Measurements from ENCODE around the gene MRPL58.
"Not testable (repeated sequence)": the region's sequence is repeated elsewhere in the genome, so short reads cannot be mapped to it uniquely, and the experiment has no call there.

Gene MRPL58

DNA sequence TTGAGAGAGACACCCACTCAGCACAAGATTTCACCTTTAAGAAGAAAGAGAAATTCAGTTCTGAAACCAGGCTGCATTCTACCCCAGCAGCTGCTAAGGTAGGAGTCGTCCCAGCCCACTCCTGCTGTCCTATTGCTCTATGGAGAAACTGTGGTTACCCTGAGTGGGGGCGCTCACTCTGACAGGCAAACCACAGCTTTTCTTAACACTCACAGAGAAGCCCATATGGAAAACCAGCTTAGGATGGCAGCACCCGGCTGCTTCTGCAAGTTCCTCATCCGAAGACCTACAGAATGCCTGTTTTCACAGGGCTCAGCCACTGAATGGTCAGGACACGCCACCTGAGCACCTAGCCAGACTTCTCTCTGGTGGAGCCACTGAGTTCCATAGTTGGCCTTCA is 26.8 kb downstream of the MRPL58 start:
- TF ChIP-seq, protein P1, sequence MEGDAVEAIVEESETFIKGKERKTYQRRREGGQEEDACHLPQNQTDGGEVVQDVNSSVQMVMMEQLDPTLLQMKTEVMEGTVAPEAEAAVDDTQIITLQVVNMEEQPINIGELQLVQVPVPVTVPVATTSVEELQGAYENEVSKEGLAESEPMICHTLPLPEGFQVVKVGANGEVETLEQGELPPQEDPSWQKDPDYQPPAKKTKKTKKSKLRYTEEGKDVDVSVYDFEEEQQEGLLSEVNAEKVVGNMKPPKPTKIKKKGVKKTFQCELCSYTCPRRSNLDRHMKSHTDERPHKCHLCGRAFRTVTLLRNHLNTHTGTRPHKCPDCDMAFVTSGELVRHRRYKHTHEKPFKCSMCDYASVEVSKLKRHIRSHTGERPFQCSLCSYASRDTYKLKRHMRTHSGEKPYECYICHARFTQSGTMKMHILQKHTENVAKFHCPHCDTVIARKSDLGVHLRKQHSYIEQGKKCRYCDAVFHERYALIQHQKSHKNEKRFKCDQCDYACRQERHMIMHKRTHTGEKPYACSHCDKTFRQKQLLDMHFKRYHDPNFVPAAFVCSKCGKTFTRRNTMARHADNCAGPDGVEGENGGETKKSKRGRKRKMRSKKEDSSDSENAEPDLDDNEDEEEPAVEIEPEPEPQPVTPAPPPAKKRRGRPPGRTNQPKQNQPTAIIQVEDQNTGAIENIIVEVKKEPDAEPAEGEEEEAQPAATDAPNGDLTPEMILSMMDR (IDR thresholded peaks at IDR 0.05; ENCODE audit: borderline replicate concordance, control extremely low read depth, extremely low read depth, insufficient read depth, missing control alignments): no peak
- DNase-seq (ENCODE audit: low spot score): no peak
- in situ Hi-C loops (cut with MboI; ENCODE audit: low sequenced_read_pairs, unreplicated experiment): no loop called here

DNA sequence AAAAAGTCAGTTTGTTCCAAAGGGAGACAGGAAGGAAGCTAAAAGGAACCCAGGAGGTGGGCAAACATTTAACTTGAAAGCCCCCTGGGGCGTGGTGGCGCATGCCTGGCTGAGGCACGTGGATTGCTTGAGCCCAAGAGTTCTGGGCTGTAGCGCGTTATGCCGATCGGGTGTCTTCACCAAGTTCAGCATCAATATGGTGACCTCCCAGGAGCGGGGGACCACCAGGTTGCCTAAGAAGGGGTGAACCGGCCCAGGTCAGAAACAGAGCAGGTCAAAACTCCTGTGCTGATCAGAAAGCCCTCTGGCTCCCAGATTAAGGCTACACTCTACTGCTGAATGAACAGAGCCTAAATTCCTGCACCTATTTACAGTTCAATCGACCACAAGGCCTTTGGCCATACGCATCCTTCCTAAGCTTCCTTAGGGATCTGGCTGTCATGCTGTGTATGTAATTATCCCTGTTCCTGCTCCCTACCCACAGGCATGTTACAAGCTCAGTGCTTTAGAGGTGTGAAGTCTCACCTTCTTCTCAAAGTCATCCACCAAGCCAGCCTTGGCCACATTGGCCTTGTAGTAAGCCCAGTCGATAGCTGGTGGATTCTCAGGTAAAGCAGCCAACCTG is 29.3 kb downstream of the MRPL58 start:
- no peak for DNase-seq (ENCODE audit: low spot score)
- TF ChIP-seq, protein P1 (IDR thresholded peaks at IDR 0.05; ENCODE audit: borderline replicate concordance, control extremely low read depth, extremely low read depth, insufficient read depth, missing control alignments): no peak
- in situ Hi-C loops (cut with MboI; ENCODE audit: low sequenced_read_pairs, unreplicated experiment): no loop called here

GRCh38 chr17:75043789-75044188 is 31.3 kb downstream of the MRPL58 start:
- DNase-seq (ENCODE audit: low spot score); in situ Hi-C loops (cut with MboI; ENCODE audit: low sequenced_read_pairs, unreplicated experiment): not testable (repeated sequence)

DNA sequence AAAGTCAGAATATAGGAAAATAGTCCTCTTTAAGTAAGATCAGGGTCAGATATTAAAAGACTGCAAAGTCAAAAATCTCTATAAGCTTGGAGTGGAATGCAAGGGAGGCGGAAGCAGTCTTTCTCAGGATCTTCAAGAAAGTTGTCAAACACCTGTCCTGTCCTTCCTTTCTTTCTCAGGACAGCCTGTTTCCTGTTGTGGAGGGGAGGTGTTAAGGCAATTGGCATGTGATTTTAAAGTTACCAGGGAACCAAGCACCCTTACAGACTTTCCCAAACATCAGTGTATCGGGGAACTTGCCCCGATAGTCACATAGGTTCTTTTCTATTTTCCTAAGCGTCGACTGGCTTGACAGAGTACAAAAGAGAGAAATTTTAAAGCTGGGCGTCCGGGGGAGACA is 32.2 kb downstream of the MRPL58 start:
- TF ChIP-seq, protein P1 (IDR thresholded peaks at IDR 0.05; ENCODE audit: borderline replicate concordance, control extremely low read depth, extremely low read depth, insufficient read depth, missing control alignments): no peak
- no peak for DNase-seq (ENCODE audit: low spot score)
- in situ Hi-C loops (cut with MboI; ENCODE audit: low sequenced_read_pairs, unreplicated experiment): no loop called here

DNA sequence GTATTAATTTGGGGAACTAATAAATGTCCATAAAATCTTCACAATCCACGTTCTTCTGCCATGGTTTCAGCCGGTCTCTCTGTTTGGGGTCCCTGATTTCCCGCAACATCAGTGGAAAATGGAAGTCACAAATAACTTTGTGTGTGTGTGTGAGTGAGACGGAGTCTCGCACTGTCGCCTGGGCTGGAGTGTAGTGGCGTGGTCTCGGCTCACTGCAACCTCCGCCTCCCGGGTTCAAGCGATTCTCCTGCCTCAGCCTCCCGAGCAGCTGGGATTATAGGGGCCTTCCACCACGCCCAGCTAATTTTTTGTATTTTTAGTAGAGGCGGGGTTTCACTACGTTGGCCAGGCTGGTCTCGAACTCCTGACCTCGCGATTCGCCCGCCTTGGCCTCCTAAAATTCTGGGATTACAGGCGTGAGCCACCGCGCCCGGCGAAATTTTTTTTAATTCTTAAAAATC is 33.5 kb downstream of the MRPL58 start:
- DNase-seq (ENCODE audit: low spot score); in situ Hi-C loops (cut with MboI; ENCODE audit: low sequenced_read_pairs, unreplicated experiment): not testable (repeated sequence)

DNA sequence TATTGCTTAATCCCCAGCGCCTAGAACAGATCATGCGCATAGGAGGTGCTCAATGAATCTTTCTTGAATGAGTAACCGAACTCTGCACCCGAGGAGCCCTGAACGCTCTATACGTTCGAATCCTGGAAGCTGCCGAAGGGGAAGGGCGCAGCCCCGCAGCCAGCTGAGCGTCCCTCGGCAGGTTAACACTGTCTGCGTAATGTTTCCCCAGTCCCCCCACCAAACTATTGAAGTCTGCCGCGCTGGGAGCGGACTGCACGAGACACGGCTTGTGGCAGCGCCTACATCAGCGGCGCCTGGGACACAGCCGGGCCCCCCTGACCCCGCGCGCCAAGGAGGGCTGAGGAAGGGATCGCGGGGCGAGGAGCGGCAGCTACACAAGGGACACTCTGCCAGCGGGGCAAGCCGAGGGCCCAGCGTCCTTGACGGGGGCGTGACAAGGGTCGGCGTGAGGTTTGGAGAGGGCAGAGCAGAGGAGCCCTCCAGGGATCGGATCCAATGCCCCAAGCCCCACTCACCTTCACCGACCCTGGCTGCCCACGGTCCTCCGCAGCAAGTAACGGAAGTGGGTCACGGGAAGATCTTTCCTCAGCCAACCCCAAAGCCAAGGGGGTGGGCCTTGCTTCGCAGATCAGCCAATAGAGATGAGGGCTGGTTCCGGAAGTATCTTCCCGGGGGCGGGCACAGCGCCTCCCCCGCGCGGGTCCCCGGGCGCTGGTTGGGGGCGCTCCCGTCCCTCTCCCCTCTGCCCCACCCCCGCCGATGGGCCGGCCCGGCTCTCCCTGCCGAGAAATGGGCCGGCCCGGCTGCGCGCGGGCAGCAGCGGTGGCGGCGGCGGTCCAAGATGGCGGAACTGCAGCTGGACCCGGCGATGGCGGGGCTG is 34.2 kb downstream of the MRPL58 start, which contains the start of the genes ATP5PD and KCTD2:
TSS of gene ATP5PD (minus strand) at position 563 of the 883 bp plus-strand sequence. CDS start 4,319 bp downstream, outside the sequence.
TSS of gene KCTD2 (plus strand) at position 819 of the 883 bp plus-strand sequence. CDS start at position 845, 26 bp downstream.
- DNase-seq (ENCODE audit: low spot score): peak; percentile 99
- TF ChIP-seq, protein P1 (IDR thresholded peaks at IDR 0.05; ENCODE audit: borderline replicate concordance, control extremely low read depth, extremely low read depth, insufficient read depth, missing control alignments): no peak
- in situ Hi-C loops (cut with MboI; ENCODE audit: low sequenced_read_pairs, unreplicated experiment): no loop called here

DNA sequence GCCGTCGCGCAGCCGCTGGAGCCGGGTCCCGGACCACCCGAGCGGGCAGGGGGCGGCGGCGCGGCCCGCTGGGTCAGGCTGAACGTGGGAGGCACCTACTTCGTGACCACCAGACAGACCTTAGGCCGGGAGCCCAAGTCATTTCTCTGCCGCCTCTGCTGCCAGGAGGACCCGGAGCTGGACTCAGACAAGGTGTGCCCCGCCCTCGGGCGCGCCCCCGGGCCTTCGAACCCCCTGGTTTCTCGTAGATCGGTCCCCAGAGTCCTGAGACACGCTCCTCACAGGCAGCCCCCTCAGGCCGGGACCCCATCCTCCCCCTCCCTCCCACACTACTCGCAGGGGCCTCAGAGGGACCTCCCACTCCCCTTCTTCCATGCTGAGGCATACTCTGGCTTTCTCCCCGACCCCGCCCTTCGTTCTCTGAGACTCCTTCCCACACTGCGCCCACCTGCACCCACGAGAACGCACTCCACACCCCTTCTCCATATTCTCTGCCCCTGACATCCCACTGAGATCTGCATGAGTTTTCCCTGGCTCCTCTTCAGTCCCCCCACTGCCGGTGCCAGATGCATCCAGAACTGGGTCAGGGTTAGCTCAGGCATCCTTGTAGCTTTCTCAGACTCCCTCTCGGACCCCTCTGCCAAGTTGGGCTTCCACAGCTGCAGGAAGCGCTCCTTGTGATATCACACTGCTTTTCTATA is 35.1 kb downstream of the MRPL58 start:
- peak; percentile 52 for DNase-seq (ENCODE audit: low spot score)
- TF ChIP-seq, protein P1 (IDR thresholded peaks at IDR 0.05; ENCODE audit: borderline replicate concordance, control extremely low read depth, extremely low read depth, insufficient read depth, missing control alignments): no peak
- in situ Hi-C loops (cut with MboI; ENCODE audit: low sequenced_read_pairs, unreplicated experiment): no loop called here

All from GM13976 (cell line).